ENCODE data around the gene RGS9. TPM values are rescaled to one million over a fixed set of nuclear protein-coding genes. Genes with fewer than 3 reads are reported as not detected.

Gene RGS9
- total and polyA plus RNA-seq, 2 of the 13 experiments (the other 11 are each of a cell fraction or from before 2014, with no cell fraction given), result 0.44 to 0.74 TPM

GRCh38 chr17:65202844-65203571 lies 65.8 kb downstream of the RGS9 start (continued):
- peak; percentile 99 for TF ChIP-seq HNF4A (CRISPR knock-in tag; IDR thresholded peaks at IDR 0.05)
- peak; percentile 85; the same call in 1 of the 2 replicates for TF ChIP-seq NCOR1 (IDR thresholded peaks at IDR 0.05; ENCODE audit: borderline replicate concordance, low read length)
- peak; percentile 82 for TF ChIP-seq ZNF546 (CRISPR knock-in tag; conservative IDR thresholded peaks at IDR 0.05)
- TF ChIP-seq ZNF331 (CRISPR knock-in tag; IDR thresholded peaks at IDR 0.05), result peak; percentile 47; the same call in 1 of the 2 replicates
- TF ChIP-seq HMG20A (CRISPR knock-in tag; IDR thresholded peaks at IDR 0.05; ENCODE audit: borderline replicate concordance), result no peak
- TF ChIP-seq ATF5 (CRISPR knock-in tag; IDR thresholded peaks at IDR 0.05; ENCODE audit: low read depth), result no peak
- TF ChIP-seq CENPBD1 (CRISPR knock-in tag; IDR thresholded peaks at IDR 0.05; ENCODE audit: borderline replicate concordance, low read depth), result no peak
- no peak for TF ChIP-seq CERS6 (CRISPR knock-in tag; IDR thresholded peaks at IDR 0.05)
- TF ChIP-seq ZNF350 (CRISPR knock-in tag; IDR thresholded peaks at IDR 0.05; ENCODE audit: borderline replicate concordance, low read depth), result no peak
- 0 out of 2 replicates have a peak, but pooled peaks have one; percentile 47 for TF ChIP-seq HOMEZ (CRISPR knock-in tag; IDR thresholded peaks at IDR 0.05; ENCODE audit: low read depth)
- TF ChIP-seq SAFB2 (CRISPR knock-in tag; IDR thresholded peaks at IDR 0.05; ENCODE audit: borderline replicate concordance, low read depth), result no peak
- peak; percentile 28; the same call in 1 of the 2 replicates for TF ChIP-seq KDM5B (CRISPR knock-in tag; IDR thresholded peaks at IDR 0.05; ENCODE audit: borderline replicate concordance)
- no peak for TF ChIP-seq LCORL (IDR thresholded peaks at IDR 0.05)
- TF ChIP-seq LCORL (CRISPR knock-in tag; IDR thresholded peaks at IDR 0.05), result peak; percentile 88
- TF ChIP-seq ZNF883 (CRISPR knock-in tag; IDR thresholded peaks at IDR 0.05; ENCODE audit: not compliant biosample characterization), result peak; percentile 78
- 0 out of 2 replicates have a peak, but pooled peaks have one; percentile 8 for TF ChIP-seq BCL6 (CRISPR knock-in tag; IDR thresholded peaks at IDR 0.05)
- TF ChIP-seq ZNF136 (CRISPR knock-in tag; IDR thresholded peaks at IDR 0.05; ENCODE audit: low read depth), result 0 out of 2 replicates have a peak, but pooled peaks have one; percentile 26
- peak; percentile 81; the same call in 1 of the 2 replicates for TF ChIP-seq ZNF724P (CRISPR knock-in tag; IDR thresholded peaks at IDR 0.05; ENCODE audit: borderline replicate concordance)
- TF ChIP-seq TP53 (CRISPR knock-in tag; conservative IDR thresholded peaks at IDR 0.05), result no peak
- TF ChIP-seq E2F1 (CRISPR knock-in tag; IDR thresholded peaks at IDR 0.05), result no peak
- TF ChIP-seq EP300 (IDR thresholded peaks at IDR 0.05; ENCODE audit: low read depth in 2 of 2, low read length in 2 of 2), result 0 out of 4 replicates have a peak, but pooled peaks of 1 of the 2 experiments have one; percentile 38
- TF ChIP-seq EP300 (CRISPR knock-in tag; IDR thresholded peaks at IDR 0.05; ENCODE audit: borderline replicate concordance), result no peak

All from HepG2 (cell line).